Endothelial cell of umbilical vein (primary cell): ENCODE data around the gene CATSPER3. TPM values are rescaled to one million over a fixed set of nuclear protein-coding genes. Genes with fewer than 3 reads are reported as not detected.
"Not testable (repeated sequence)": the region's sequence is repeated elsewhere in the genome, so short reads cannot be mapped to it uniquely, and the experiment has no call there.

Experiments used
- BruUV-seq: library from RNA; stranded (reverse); fragments of 400-500 nt; replicated peaks from 2 replicates; lab custom pipeline; 2021; lab: Mats Ljungman, UMichigan
- CTCF ChIA-PET: fragments of 300-600, 350-600 bp; sonication (Branson Sonifier 250); formaldehyde crosslinking; loops from one replicate; lab custom pipeline; 2021; ENCODE audit warnings: antibody characterized with exemption, inconsistent platforms; lab: Charles Lee
- POLR2A ChIA-PET: fragments of 300-600, 350-600 bp; sonication (Branson Sonifier 250); formaldehyde crosslinking; loops from one replicate; lab custom pipeline; 2021; ENCODE audit warnings: antibody characterized with exemption, inconsistent platforms; lab: Charles Lee
- DNase-seq: peaks from one replicate; pipeline ENCODE4 v3.0.0-alpha.2; 2011; ENCODE audit warnings: low read depth, low spot score
- FAIRE-seq: peaks from 2 replicates; lab custom pipeline; 2011; peaks lifted over from hg19 to GRCh38; lab: Jason Lieb, UNC
- H2AFZ ChIP-seq: 2 replicates; pipeline ENCODE4 v1.6.0; 2012; ENCODE audit warnings: low read depth, low read length, control low read depth, inconsistent platforms
- H3K27ac ChIP-seq: 2 replicates; pipeline ENCODE4 v1.5.1; 2011; ENCODE audit warnings: low read depth, mild to moderate bottlenecking, control low read depth, low read length, moderate library complexity; ENCODE audit not compliant: insufficient read depth
- H3K27me3 ChIP-seq, 2 experiments: 2 replicates each; pipeline versions ENCODE4 v1.6.0 to v1.6.1; 2011; ENCODE audit warnings: low read length in 2 of 2, mixed read lengths in 1 of 2; ENCODE audit not compliant: control insufficient read depth in 2 of 2, insufficient read depth in 2 of 2
- H3K36me3 ChIP-seq, 2 experiments: 2 replicates in 1 of 2; 3 replicates in 1 of 2; pipeline ENCODE4 v1.5.1; 2011; ENCODE audit warnings: low read length in 2 of 2, mild to moderate bottlenecking in 1 of 2, moderate library complexity in 1 of 2; ENCODE audit not compliant: control insufficient read depth in 2 of 2, insufficient read depth in 2 of 2; ENCODE audit errors: extremely low read depth in 1 of 2
- H3K4me1 ChIP-seq: 3 replicates; pipeline ENCODE4 v1.5.1; 2011; ENCODE audit warnings: mild to moderate bottlenecking, low read length; ENCODE audit not compliant: control insufficient read depth, insufficient read depth; ENCODE audit errors: extremely low read depth
- H3K4me2 ChIP-seq: 2 replicates; pipeline ENCODE4 v1.6.1; 2011; ENCODE audit warnings: low read length, control low read depth, mixed read lengths; ENCODE audit not compliant: insufficient read depth
- H3K4me3 ChIP-seq, 3 experiments: fragments of 200-600 bp in 1 of 3; sonication (generic), shearing (Covaris generic) in 1 of 3; replicated peaks in 1 of 3; 2 replicates each; pipeline ENCODE4 v1.5.1; 2011 to 2016; ENCODE audit warnings: control low read depth in 3 of 3, low read length in 3 of 3, mild to moderate bottlenecking in 2 of 3, inconsistent platforms in 1 of 3, low read depth in 1 of 3, moderate library complexity in 1 of 3; ENCODE audit not compliant: insufficient read depth in 1 of 3
- H3K79me2 ChIP-seq: 2 replicates; pipeline ENCODE4 v1.6.0; 2012; ENCODE audit warnings: low read length, inconsistent platforms; ENCODE audit not compliant: control insufficient read depth, insufficient read depth
- H3K9ac ChIP-seq: replicated peaks from 2 replicates; pipeline ENCODE3; 2011; ENCODE audit warnings: low read length, control low read depth; ENCODE audit not compliant: insufficient read depth; ENCODE audit errors: extremely low read depth
- H3K9me1 ChIP-seq: replicated peaks from 3 replicates; pipeline ENCODE4 v1.6.0; 2011; ENCODE audit warnings: mild to moderate bottlenecking, low read length; ENCODE audit not compliant: control insufficient read depth, insufficient read depth; ENCODE audit errors: extremely low read depth
- H3K9me3 ChIP-seq: replicated peaks from 2 replicates; pipeline ENCODE4 v1.5.1; 2012; ENCODE audit warnings: low read length, inconsistent platforms; ENCODE audit not compliant: control insufficient read depth, insufficient read depth
- H4K20me1 ChIP-seq: replicated peaks from 2 replicates; pipeline ENCODE3; 2011; ENCODE audit warnings: mild to moderate bottlenecking, low read length; ENCODE audit not compliant: control insufficient read depth, insufficient read depth; ENCODE audit errors: extremely low read depth
- EZH2 ChIP-seq: IDR thresholded peaks from 2 replicates; pipeline ENCODE4 v1.6.1; 2012; ENCODE audit warnings: borderline replicate concordance, low read depth, mild to moderate bottlenecking, moderate library complexity, low read length, inconsistent platforms; ENCODE audit not compliant: severe bottlenecking
- FOS ChIP-seq: IDR thresholded peaks from 2 replicates; pipeline ENCODE4 v1.6.1; 2011; ENCODE audit warnings: mild to moderate bottlenecking, low read length, moderate library complexity, borderline replicate concordance; ENCODE audit not compliant: insufficient read depth
- GATA2 ChIP-seq: IDR thresholded peaks from 2 replicates; pipeline ENCODE4 v1.7.0; 2011; ENCODE audit warnings: low read depth, mild to moderate bottlenecking, moderate library complexity, mixed read lengths, low read length; ENCODE audit not compliant: insufficient read length, insufficient read depth
- JUN ChIP-seq: IDR thresholded peaks from 2 replicates; pipeline ENCODE4 v1.6.1; 2011; ENCODE audit warnings: borderline replicate concordance, low read depth; ENCODE audit not compliant: insufficient read length, insufficient read depth
- MYC ChIP-seq: IDR thresholded peaks from one replicate; pipeline ENCODE4 v1.6.1; 2011; ENCODE audit warnings: mild to moderate bottlenecking, low read depth, low read length
- POLR2A ChIP-seq: IDR thresholded peaks from 2 replicates; pipeline ENCODE4 v1.6.1; 2012; ENCODE audit warnings: low read depth, mild to moderate bottlenecking, control low read depth, low read length
- POLR2AphosphoS5 ChIP-seq: IDR thresholded peaks from 2 replicates; pipeline ENCODE4 v1.6.1; 2012; ENCODE audit warnings: low read depth, mild to moderate bottlenecking, control low read depth, low read length, moderate library complexity; ENCODE audit not compliant: insufficient read depth
- dilution Hi-C: fragments of 300-500 bp; cut with MboI; formaldehyde crosslinking; loops from one replicate; pipeline ENCODE4 v1.15.0; 2019; ENCODE audit warnings: low sequenced_read_pairs; ENCODE audit not compliant: extremely low pct_ligation_motif_present
- intact Hi-C: fragments of 100-400 bp; cut with micrococcal nuclease; formaldehyde crosslinking; loops from one replicate; pipeline ENCODE4 v1.10.0; 2022
- polyA plus RNA-seq, 4 experiments: library from polyadenylated mRNA; depleted of rRNA in 3 of 4; stranded (reverse) in 3 of 4; unstranded in 1 of 4; fragments of >200 nt; gene quantifications; 2 replicates each; pipeline versions ENCODE4 v1.2.1 to v1.2.3, GENCODE V29; 2011 to 2012; ENCODE audit warnings: missing spikeins in 1 of 4
- total RNA-seq: library from RNA; stranded (reverse); gene quantifications from 2 replicates; pipeline ENCODE4 v1.2.3, GENCODE V29; 2021
- TF ChIP-seq, protein P1 (sequence below): IDR thresholded peaks from 2 replicates; pipeline ENCODE4 v1.6.1; 2011; ENCODE audit not compliant: insufficient read depth, insufficient read length
- TF ChIP-seq, protein P2 (sequence below), 2 donors: IDR thresholded peaks; 1 replicate in 1 of 2; 2 replicates in 1 of 2; pipeline ENCODE4 v1.5.1; 2011; ENCODE audit warnings: low read length in 2 of 2, mild to moderate bottlenecking in 2 of 2, moderate library complexity in 2 of 2, control low read depth in 1 of 2, inconsistent platforms in 1 of 2, low read depth in 1 of 2; ENCODE audit not compliant: insufficient read depth in 1 of 2; ENCODE audit errors: extremely low read depth in 1 of 2

CATSPER3 gene
- total and polyA plus RNA-seq, 2 donors (not counting 3 experiments of a cell fraction or from before 2014, with no cell fraction given), result 0.43 to 0.71 TPM

DNA sequence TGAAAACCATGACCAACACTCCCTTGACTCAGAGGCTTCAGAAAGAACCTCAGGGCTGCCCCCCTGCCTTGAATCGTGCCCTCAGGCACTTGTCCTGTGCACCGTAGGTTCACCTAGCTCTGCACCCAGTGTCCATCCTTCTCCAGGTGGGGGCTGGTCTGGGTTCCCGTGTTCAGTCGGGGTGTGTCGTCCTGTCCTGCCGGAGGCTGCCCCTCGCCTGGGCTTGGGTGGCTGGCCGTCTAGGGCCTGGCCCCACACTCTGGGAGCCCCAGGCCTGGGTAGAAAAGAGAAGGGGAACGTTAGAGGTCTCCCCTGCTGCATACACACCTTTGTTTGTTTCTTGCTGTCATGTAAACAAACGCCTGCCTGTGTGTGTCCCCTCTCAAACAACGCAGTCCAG is 29.3 kb downstream of the CATSPER3 start:
- TF ChIP-seq, protein P1, sequence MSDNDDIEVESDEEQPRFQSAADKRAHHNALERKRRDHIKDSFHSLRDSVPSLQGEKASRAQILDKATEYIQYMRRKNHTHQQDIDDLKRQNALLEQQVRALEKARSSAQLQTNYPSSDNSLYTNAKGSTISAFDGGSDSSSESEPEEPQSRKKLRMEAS, result no peak
- TF ChIP-seq POLR2A (no peak), EZH2 (no peak), FOS (no peak), GATA2 (no peak), JUN (no peak), POLR2AphosphoS5 (no peak), MYC (no peak)
- TF ChIP-seq, protein P2, sequence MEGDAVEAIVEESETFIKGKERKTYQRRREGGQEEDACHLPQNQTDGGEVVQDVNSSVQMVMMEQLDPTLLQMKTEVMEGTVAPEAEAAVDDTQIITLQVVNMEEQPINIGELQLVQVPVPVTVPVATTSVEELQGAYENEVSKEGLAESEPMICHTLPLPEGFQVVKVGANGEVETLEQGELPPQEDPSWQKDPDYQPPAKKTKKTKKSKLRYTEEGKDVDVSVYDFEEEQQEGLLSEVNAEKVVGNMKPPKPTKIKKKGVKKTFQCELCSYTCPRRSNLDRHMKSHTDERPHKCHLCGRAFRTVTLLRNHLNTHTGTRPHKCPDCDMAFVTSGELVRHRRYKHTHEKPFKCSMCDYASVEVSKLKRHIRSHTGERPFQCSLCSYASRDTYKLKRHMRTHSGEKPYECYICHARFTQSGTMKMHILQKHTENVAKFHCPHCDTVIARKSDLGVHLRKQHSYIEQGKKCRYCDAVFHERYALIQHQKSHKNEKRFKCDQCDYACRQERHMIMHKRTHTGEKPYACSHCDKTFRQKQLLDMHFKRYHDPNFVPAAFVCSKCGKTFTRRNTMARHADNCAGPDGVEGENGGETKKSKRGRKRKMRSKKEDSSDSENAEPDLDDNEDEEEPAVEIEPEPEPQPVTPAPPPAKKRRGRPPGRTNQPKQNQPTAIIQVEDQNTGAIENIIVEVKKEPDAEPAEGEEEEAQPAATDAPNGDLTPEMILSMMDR (IDR thresholded peaks at IDR 0.05; ENCODE audit: extremely low read depth in 1 of 2, insufficient read depth in 1 of 2, low read depth in 1 of 2, low read length in 2 of 2), result no peak
- DNase-seq (no peak), FAIRE-seq (no peak)
- no peaks in the 10 kb centered on the region for H3K36me3 ChIP-seq
- no peak overlapping the region for H3K4me3 ChIP-seq
- no peak overlapping the region for H3K27ac ChIP-seq
- ChIA-PET CTCF (no interaction called here), POLR2A (no interaction called here)
- H3K4me1 ChIP-seq, result no peaks in the 10 kb centered on the region
- no peaks in the 10 kb centered on the region for H3K9me3 ChIP-seq
- H3K9me1 ChIP-seq, result no peaks in the 10 kb centered on the region
- no peak overlapping the region for H2AFZ ChIP-seq
- H3K27me3 ChIP-seq, result peaks cover 0 to 2% of the 10 kb centered on the region in 2 experiments
- no peak overlapping the region for H3K9ac ChIP-seq
- dilution Hi-C loops (no loop called here), intact Hi-C loops (no loop called here)
- no TSS peak for BruUV-seq
- H4K20me1 ChIP-seq, result no peaks in the 10 kb centered on the region
- no peak overlapping the region for H3K4me2 ChIP-seq
- no peaks in the 10 kb centered on the region for H3K79me2 ChIP-seq

DNA sequence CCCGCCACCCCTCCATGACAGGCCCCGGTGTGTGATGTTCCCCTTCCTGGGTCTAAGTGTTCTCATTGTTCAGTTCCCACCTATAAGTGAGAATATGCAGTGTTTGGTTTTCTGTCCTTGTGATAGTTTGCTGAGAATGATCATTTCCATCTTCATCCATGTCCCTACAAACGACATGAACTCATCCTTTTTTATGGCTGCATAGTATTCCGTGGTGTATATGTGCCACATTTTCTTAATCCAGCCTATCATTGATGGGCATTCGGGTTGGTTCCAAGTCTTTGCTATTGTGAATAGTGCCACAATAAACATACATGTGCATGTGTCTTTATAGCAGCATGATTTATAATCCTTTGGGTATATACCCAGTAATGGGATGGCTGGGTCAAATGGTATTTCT is 30.4 kb downstream of the CATSPER3 start:
- H3K9ac ChIP-seq, H3K9me1 ChIP-seq, H3K27ac ChIP-seq, H3K4me2 ChIP-seq, H3K4me3 ChIP-seq, H3K36me3 ChIP-seq, DNase-seq, FAIRE-seq, dilution Hi-C loops, CTCF ChIA-PET, POLR2A ChIA-PET, BruUV-seq, H2AFZ ChIP-seq, H3K27me3 ChIP-seq, H3K4me1 ChIP-seq, H3K79me2 ChIP-seq, H3K9me3 ChIP-seq, H4K20me1 ChIP-seq, intact Hi-C loops: not testable (repeated sequence)
